Mammary epithelial cell (primary cell): ENCODE measurements around the gene RSAD2.

Experiments used
- CTCF ChIP-seq, 2 donors: IDR thresholded peaks in 1 of 2; conservative IDR thresholded peaks in 1 of 2; 2 replicates each; pipeline ENCODE4 v1.5.1; 2011 to 2012; ENCODE audit warnings: inconsistent platforms in 2 of 2, low read length in 2 of 2, mild to moderate bottlenecking in 2 of 2, control low read depth in 1 of 2, low read depth in 1 of 2; ENCODE audit not compliant: insufficient read depth in 1 of 2; ENCODE audit errors: extremely low read depth in 1 of 2
- EZH2 ChIP-seq: IDR thresholded peaks from 2 replicates; pipeline ENCODE4 v1.6.1; 2012; ENCODE audit warnings: low read length, inconsistent platforms, borderline replicate concordance

DNA sequence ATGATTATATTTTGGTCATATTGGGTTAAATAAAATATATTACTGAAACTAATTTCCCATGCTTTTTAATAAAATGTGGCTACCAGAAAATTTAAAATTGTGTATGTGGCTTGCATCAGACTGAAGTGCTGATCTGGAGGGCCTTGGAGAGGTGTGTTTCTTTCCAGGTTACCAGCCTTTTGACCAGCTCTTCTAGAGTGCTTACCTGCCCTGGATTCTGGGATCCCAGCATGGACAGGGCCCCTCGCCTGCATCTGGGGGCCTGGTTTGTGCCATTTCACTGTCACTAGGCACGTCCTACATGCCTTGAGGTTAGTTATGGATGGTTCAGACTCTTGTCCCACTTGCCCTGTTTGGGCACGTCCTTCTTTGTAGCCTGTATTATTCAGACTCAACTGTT, 50.2 kb downstream of the RSAD2 start:
- no peak for TF ChIP-seq CTCF (conservative IDR thresholded peaks at IDR 0.05 in 1 of 2, IDR thresholded peaks at IDR 0.05 in 1 of 2; ENCODE audit: extremely low read depth in 1 of 2, insufficient read depth in 1 of 2, low read depth in 1 of 2, low read length in 2 of 2)
- TF ChIP-seq EZH2: no peak
